Hepatocyte (in vitro differentiated cells): ENCODE results near the gene FHL1. TPM values are rescaled to one million over a fixed set of nuclear protein-coding genes. Genes with fewer than 3 reads are reported as not detected.

ENCODE experiments used
- DNase-seq: peaks from one replicate; pipeline ENCODE4 v3.0.0-alpha.2; 2016; ENCODE audit warnings: low spot score
- H2AFZ ChIP-seq: fragments of 200-600 bp; sonication (generic); 2 replicates; pipeline ENCODE4 v1.6.0; 2016; ENCODE audit warnings: antibody characterized with exemption, mild to moderate bottlenecking
- H3K27ac ChIP-seq: fragments of 200-600 bp; sonication (generic); 2 replicates; pipeline ENCODE4 v1.5.1; 2016; ENCODE audit warnings: mild to moderate bottlenecking
- H3K27me3 ChIP-seq: fragments of 200-600 bp; sonication (generic); 2 replicates; pipeline ENCODE4 v1.6.1; 2016
- H3K36me3 ChIP-seq: fragments of 200-600 bp; sonication (generic); replicated peaks from 2 replicates; pipeline ENCODE4 v1.5.1; 2016; ENCODE audit warnings: low read depth; ENCODE audit not compliant: insufficient read depth
- H3K4me1 ChIP-seq: fragments of 200-600 bp; sonication (generic); 2 replicates; pipeline ENCODE4 v1.5.1; 2016; ENCODE audit warnings: mild to moderate bottlenecking, moderate library complexity; ENCODE audit not compliant: insufficient read depth
- H3K4me2 ChIP-seq: fragments of 200-600 bp; sonication (generic); 2 replicates; pipeline ENCODE4 v1.6.0; 2016
- H3K4me3 ChIP-seq: fragments of 200-600 bp; sonication (generic); 2 replicates; pipeline ENCODE4 v1.5.1; 2016; ENCODE audit warnings: mild to moderate bottlenecking
- H3K79me2 ChIP-seq: fragments of 200-600 bp; sonication (generic); 2 replicates; pipeline ENCODE4 v1.6.0; 2017; ENCODE audit warnings: mild to moderate bottlenecking
- H3K9me2 ChIP-seq: fragments of 200-600 bp; sonication (generic); replicated peaks from 2 replicates; pipeline ENCODE4 v1.6.0; 2017; ENCODE audit warnings: mild to moderate bottlenecking; ENCODE audit not compliant: insufficient read depth
- H3K9me3 ChIP-seq: fragments of 200-600 bp; sonication (generic); 2 replicates; pipeline ENCODE4 v1.5.1; 2016; ENCODE audit warnings: low read depth, mild to moderate bottlenecking
- H4K20me1 ChIP-seq: fragments of 200-600 bp; sonication (generic); 2 replicates; pipeline ENCODE4 v1.6.0; 2016; ENCODE audit warnings: mild to moderate bottlenecking; ENCODE audit not compliant: insufficient read depth, poor library complexity, severe bottlenecking
- EZH2 ChIP-seq: fragments of 200-600 bp; sonication (generic); IDR thresholded peaks from 2 replicates; pipeline ENCODE4 v1.6.1; 2016; ENCODE audit warnings: antibody characterized with exemption, mild to moderate bottlenecking, borderline replicate concordance
- EZH2phosphoT487 ChIP-seq: fragments of 200-600 bp; sonication (generic); IDR thresholded peaks from one replicate; pipeline ENCODE4 v1.6.1; 2018; ENCODE audit warnings: antibody characterized with exemption, mild to moderate bottlenecking, low read depth, moderate library complexity; ENCODE audit not compliant: unreplicated experiment, severe bottlenecking
- polyA plus RNA-seq: library from polyadenylated mRNA; unstranded; fragments of >200 nt; fragmentation: Nextera tagmentation; extraction: Ambion mirVana; gene quantifications from 2 replicates; pipeline ENCODE4 v1.2.1, GENCODE V29; 2016
- small RNA-seq: library from RNA; depleted of rRNA; stranded (forward); fragments of <200 nt; gene quantifications from one replicate; pipeline ENCODE3, GENCODE V24; 2014
- total RNA-seq: library from RNA; depleted of rRNA; stranded (reverse); fragments of >200 nt; gene quantifications from 2 replicates; pipeline ENCODE4 v1.2.3, GENCODE V29; 2014
- TF ChIP-seq, protein P1 (sequence below): fragments of 200-600 bp; sonication (generic); IDR thresholded peaks from 2 replicates; pipeline ENCODE4 v1.5.1; 2016; ENCODE audit warnings: antibody characterized with exemption, mild to moderate bottlenecking; ENCODE audit not compliant: poor library complexity

The FHL1 gene
- total and polyA plus RNA-seq, 2 experiments from 2014 or later, result 31.5 to 40.0 TPM

DNA sequence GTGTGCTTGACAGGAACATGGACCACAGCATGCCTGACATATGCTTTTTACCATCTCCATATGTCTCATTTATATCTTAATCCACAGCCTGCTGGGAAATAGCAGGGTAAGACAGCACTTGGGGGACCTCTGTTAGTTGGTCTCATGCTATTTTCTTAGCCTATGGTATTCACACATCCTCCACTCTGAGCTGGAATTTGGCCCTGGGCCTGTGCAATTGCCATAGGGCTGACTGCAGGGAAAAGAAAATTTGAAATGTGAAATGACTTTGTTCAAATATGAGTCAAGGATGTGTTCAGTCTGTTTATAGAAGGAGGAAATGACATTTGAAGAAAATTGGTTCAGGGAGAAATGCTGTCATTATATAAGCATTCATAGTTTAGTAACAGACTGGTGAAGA lies 113.4 kb downstream of the FHL1 start:
- no peak overlapping the region for H3K4me3 ChIP-seq
- no peak overlapping the region for H3K27ac ChIP-seq
- no peaks in the 10 kb centered on the region for H3K9me3 ChIP-seq
- no peaks in the 10 kb centered on the region for H3K27me3 ChIP-seq
- no peak overlapping the region for H3K4me2 ChIP-seq
- H3K36me3 ChIP-seq, result no peaks in the 10 kb centered on the region
- no peak overlapping the region for H2AFZ ChIP-seq
- DNase-seq, result no peak
- no peaks in the 10 kb centered on the region for H4K20me1 ChIP-seq
- H3K79me2 ChIP-seq, result no peaks in the 10 kb centered on the region
- H3K4me1 ChIP-seq, result no peaks in the 10 kb centered on the region
- H3K9me2 ChIP-seq, result no peaks in the 10 kb centered on the region
- TF ChIP-seq, protein P1, sequence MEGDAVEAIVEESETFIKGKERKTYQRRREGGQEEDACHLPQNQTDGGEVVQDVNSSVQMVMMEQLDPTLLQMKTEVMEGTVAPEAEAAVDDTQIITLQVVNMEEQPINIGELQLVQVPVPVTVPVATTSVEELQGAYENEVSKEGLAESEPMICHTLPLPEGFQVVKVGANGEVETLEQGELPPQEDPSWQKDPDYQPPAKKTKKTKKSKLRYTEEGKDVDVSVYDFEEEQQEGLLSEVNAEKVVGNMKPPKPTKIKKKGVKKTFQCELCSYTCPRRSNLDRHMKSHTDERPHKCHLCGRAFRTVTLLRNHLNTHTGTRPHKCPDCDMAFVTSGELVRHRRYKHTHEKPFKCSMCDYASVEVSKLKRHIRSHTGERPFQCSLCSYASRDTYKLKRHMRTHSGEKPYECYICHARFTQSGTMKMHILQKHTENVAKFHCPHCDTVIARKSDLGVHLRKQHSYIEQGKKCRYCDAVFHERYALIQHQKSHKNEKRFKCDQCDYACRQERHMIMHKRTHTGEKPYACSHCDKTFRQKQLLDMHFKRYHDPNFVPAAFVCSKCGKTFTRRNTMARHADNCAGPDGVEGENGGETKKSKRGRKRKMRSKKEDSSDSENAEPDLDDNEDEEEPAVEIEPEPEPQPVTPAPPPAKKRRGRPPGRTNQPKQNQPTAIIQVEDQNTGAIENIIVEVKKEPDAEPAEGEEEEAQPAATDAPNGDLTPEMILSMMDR, result no peak
- TF ChIP-seq EZH2, result no peak
- no peak for TF ChIP-seq EZH2phosphoT487

Small RNA genes within 50 kb of the gene (small RNA-seq; reads per million reads assigned to genes)
- gene RF01210, result not detected

Other genes starting within 250 kb of the FHL1 start
- gene MMGT1, start 173.5 kb upstream of the FHL1 start, total RNA-seq, result 20.7 and 25.1 TPM in 2 replicates
- gene MMGT1, start 173.5 kb upstream of the FHL1 start, polyA plus RNA-seq, result 10.2 and 11.9 TPM in 2 replicates
- 12.8 and 21.6 TPM in 2 replicates for gene SLC9A6, start 162.1 kb upstream of the FHL1 start, total RNA-seq
- gene SLC9A6, start 162.1 kb upstream of the FHL1 start, polyA plus RNA-seq, result 9.6 and 11.2 TPM in 2 replicates
- gene MAP7D3, start 103.9 kb downstream of the FHL1 start, total RNA-seq, result 3.9 and 6.9 TPM in 2 replicates
- 6.1 and 6.8 TPM in 2 replicates for gene MAP7D3, start 103.9 kb downstream of the FHL1 start, polyA plus RNA-seq
- 0.08 and 0.27 TPM in 2 replicates for gene ADGRG4, start 153.4 kb downstream of the FHL1 start, total RNA-seq
- gene ADGRG4, start 153.4 kb downstream of the FHL1 start, polyA plus RNA-seq, result not detected in 2 replicates